GM19463 (cell line): ENCODE data around the gene ATP11A.

Source experiments
- ATAC-seq: cut with Tn5 transposase; IDR thresholded peaks from one replicate; pipeline ENCODE4 v1.9.1; 2021; ENCODE audit warnings: mild to moderate bottlenecking, moderate library complexity; ENCODE audit not compliant: unreplicated experiment

ATP11A gene

DNA sequence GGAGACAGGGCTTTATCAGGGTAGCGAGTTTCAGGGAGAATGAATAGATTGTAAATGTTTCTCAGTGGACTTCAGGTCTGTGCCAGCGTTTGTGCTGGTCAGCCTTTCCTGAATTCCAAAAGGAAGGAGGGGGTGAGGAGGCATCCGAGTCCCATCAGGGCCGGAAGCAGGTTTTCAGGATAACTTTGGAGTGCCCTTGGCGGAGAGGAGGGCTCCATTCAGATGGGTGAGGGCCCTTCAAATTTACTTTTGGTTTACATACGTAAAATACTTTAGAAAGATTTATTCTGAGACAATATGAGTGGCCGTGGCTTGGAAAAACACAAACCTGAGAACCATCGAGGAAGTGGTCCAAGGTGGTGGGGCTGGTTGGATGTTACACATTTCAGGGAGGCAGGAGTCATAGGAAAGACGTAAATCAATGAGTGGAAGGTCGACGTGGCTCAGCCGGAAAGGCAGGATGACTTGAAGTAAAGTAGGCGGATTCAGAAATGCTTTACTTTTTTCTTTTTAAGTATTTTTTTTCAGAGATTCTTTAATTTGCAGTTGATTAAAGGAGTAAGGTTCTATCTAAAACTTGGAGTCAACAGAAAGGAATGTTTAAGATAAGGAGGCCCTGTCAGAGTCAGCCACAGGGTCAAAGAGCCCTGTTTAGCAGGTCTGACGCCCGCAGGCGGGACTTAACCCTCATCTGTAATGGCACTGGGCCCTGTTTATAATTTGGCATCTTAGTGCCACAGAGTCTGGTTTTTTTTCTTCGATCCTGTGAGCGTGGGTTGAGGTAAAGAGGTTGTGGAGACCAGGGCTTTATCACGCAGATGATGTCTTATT is 32.8 kb downstream of the ATP11A start:
- no peak for ATAC-seq

- ATAC-seq: no peak
These were observed 33.9 kb downstream of the ATP11A start for GRCh38 chr13:112723771-112724170.

- no peak for ATAC-seq
These were observed 35.0 kb downstream of the ATP11A start for GRCh38 chr13:112724788-112725345.

DNA sequence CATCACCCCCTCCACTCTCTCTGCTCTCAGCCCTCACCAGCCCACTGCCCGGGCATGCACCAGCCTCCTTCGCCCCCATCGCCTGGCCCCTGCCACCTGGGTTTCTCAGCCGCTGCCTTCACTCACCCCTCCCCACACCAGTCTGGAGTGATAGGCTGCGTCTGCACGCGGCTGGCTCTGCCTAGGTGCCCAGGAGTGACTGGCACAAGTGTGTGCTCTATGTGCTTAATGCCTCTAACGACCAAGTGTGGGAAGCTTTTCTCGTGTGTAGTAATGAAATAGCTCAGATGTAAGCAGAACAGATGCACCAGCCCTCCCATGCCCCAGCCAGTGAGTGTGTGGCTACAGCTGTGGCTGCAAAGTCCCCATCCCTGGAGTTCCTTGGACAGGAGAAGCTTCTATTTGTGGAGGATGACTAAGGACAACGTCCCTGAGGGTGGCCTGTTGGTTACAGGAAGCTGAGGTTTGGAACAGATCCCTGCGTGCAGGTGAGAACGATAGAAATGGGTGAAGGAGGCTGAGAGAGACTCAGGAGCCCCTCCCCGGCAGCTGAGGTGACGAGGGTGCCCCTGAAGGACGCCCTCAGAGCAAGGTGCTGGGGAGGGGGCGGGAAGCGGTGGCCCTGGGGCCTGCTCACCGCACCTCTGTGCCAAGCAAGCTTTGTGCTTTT is 35.6 kb downstream of the ATP11A start:
- ATAC-seq: peak; percentile 47

DNA sequence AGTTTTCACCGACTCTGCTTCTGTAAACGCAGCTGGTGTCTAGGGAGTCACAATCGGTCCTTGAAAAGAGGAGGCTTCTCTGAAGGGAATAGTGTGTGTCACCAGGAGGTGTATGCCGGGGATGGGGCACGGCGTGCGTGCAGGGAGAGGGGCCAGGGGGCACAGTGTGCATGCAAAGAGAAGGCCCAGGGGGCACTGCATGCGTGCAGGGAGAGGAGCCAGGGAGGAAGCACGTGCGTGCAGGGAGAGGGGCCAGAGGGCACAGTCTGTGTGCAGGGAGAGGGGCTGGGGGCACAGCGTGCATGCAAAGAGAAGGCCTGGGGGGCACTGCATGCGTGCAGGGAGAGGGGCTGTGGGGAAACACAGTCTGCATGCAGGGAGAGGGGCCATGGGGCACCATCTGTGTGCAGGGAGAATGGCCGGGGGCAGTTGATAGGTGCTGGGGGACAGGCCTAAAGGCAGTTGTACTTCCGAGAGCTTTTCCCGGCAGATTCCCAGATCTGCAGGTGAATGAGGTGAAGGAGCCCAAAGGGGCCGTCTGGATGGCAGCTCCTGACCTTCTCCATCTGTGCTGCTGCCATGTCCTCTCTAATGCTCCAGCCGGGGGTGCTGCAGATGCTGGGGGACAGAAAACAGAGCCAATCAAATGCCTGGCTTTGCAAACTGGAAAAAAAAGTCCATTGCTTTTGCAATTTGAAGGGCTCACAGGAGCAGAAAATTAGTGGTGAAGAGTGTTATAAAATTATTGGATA is 36.4 kb downstream of the ATP11A start:
- no peak for ATAC-seq

DNA sequence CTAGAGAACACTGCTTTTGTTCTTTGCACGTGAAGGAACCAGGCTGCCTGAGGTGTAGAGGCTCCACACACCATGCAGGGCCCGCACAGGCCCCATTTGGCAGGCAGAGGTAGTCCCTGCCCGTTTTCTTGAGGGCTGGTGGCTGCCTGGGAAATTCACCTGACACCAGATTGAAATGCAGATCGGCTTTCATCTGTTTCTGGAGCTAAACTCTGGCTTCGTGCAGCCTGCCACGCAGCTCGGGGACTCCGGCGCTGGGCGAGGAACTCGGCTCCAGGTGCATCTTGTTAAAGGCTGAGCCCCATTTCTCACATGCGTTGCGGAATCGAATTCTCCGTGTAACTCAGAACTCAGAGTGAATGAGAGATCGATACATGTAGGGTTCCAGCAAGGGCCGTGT is 37.7 kb downstream of the ATP11A start:
- ATAC-seq: no peak

GRCh38 chr13:112728375-112729126 is 38.7 kb downstream of the ATP11A start:
- no peak for ATAC-seq

DNA sequence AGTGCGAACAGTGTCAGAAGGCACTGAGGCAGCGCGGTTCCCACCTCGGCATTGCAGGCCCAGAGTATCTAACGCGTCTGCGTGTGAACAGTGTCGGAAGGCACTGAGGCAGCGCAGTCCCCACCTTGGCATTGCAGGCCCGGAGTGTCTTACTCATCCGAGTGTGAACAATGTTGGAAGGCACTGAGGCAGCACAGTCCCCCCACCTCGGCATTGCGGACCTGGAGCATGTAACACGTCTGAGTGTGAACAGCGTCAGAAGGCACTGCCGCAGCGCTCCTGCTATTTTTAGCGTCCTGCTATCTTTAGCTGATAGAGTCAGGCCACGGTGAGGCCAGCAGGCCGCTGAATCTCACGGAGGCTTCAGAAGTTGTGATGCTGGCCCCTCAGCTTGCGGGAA is 39.6 kb downstream of the ATP11A start:
- no peak for ATAC-seq

- no peak for ATAC-seq
These were observed 40.4 kb downstream of the ATP11A start for GRCh38 chr13:112730157-112730671.

DNA sequence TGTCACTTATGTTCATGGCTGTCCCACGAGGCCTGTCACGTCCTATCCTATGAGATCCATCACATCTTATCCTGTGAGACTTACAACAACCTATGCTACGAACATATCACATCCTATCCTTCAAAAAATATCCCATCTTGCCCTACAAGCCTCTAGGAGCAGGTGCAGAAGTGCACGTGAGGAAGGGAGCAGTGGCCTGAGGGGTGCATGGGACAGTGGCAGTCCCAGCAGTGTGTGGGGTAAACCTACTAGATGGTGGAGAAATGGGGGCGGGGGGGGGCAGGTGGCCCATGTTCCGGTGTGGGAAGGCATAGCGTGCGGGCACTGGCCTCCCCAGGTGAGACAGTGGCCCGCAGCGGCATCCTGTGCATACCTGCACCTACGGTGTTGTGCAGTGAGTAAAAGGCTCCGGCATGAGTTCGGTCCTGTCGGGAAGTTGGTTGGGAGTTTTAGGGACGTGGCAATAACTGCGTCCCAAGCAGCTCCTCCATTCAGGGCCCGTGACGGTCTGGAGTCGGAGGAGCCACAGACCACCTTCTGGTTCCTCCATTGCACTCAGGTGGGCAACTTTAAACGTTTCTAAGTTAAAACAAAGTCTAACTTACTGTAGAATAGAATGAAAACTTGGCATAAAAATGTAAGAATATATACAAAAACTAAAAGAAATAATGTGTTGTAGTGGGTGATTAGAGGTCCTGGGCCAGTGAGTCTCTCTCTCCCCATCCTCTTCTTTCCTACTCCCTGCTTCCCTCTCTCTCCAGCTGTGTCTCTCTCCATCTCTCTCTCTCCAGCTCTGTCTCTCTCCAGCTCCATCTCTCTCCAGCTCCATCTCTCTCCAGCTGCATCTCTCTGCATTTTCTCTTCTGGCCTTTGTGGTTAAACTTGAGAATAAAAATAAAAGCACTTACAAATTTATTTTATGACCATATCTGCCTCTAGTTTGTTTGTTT is 42.1 kb downstream of the ATP11A start:
- ATAC-seq: no peak

DNA sequence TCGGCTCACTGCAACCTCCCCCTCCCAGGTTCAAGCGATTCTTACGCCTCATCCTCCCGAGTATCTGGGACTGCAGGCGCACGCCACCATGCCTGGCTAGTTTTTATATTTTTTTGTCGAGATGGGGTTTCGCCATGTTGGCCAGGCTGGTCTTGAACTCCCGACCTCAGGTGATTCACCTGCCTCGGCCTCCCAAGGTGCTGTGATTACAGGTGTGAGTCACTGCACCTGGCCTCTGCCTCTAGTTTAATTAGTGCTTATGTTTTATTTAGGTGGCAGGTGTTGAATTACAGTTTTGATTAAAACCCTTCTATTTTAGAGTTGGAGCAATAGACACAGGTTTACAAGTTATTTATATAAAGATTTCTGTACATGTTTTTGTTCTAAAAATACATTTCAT is 42.8 kb downstream of the ATP11A start:
- ATAC-seq: no peak

- ATAC-seq: no peak
These were observed 43.3 kb downstream of the ATP11A start for GRCh38 chr13:112733112-112733511.

- no peak for ATAC-seq
These were observed 44.0 kb downstream of the ATP11A start for GRCh38 chr13:112733661-112734379.

GRCh38 chr13:112734696-112735547 is 45.1 kb downstream of the ATP11A start:
- ATAC-seq: no peak

DNA sequence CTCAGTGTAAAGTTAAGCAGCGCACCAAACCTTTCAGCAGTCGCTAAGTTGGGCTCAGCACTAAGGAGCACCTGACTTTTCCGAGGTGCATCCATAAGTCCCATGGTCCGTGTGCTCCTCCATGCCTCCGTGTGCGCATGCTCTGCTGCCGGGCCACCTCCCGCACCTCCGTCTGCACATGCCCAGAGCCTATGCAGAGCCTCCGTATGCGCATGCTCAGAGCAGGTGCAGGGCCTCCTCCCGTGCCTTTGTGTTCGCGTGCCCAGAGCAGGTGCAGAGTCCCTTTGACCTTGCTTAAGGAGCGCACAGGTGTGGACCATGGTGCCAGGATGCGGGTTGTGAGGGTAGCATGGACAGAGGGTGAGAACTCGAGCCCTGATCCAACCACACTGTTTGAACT is 46.0 kb downstream of the ATP11A start:
- no peak for ATAC-seq

DNA sequence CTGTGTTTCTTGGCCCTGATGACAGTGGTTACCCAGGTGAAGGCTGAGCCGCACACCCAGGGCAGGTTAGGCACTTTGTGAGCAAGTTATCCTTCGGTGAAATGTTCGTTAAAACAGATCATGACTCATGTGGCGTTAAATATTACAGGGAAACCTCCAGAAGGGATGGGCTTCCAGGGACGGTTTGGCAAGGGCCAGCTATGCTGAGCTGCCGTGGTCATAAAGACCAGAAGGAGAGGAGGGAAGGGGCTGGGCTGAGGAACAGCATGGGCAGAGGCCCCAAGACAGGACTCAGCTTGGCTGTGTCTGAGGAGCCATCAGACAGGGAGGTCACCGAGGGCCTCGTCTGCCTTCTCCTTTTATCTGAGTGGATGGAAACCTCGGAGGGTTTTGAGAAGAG is 47.5 kb downstream of the ATP11A start:
- ATAC-seq: no peak

DNA sequence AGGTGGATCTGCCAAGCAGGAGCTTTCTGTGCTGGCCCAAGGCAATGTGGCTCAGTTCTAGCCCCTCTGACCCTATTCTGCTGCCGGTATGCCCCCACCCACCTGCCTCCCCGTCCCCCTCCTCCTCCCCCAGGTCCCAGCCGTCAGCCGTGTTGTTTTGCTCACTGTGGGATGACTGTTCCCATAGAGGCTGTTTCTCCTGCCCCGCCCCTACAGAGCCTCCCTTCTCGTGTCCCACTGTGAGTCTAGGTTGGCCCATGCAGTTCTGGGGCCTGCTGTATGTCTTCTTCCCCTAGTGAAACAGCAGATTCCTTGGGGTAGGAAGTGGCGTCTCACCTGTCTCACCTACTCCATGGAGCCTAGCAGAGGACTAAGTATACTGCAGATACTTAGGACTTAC is 48.8 kb downstream of the ATP11A start:
- ATAC-seq: no peak
